ENCODE measurements around the gene MLLT1. TPM values are rescaled to one million over a fixed set of nuclear protein-coding genes. Genes with fewer than 3 reads are reported as not detected.

MLLT1 gene
- total and polyA plus RNA-seq, 12 donors: 21.4 to 48.3 (median 31.7) TPM

- intact Hi-C loops (cut with DNase I): no loop called here
- WGBS, 2 donors: 65 to 67% methylated on average over 8 to 9 of the region's 9 CpGs
- Histone ChIP-seq H3K27me3 (peaks cover 0 to 9% (median 0%) of the 10 kb centered on the region in 7 donors), H3K4me1 (no peaks in the 10 kb centered on the region), H3K4me3 (no peak overlapping the region), H3K27ac (no peak overlapping the region), H3K9me3 (peaks cover 0 to 16% (median 0%) of the 10 kb centered on the region in 11 donors), H3K36me3 (no peaks in the 10 kb centered on the region)
- TF ChIP-seq, protein P1, sequence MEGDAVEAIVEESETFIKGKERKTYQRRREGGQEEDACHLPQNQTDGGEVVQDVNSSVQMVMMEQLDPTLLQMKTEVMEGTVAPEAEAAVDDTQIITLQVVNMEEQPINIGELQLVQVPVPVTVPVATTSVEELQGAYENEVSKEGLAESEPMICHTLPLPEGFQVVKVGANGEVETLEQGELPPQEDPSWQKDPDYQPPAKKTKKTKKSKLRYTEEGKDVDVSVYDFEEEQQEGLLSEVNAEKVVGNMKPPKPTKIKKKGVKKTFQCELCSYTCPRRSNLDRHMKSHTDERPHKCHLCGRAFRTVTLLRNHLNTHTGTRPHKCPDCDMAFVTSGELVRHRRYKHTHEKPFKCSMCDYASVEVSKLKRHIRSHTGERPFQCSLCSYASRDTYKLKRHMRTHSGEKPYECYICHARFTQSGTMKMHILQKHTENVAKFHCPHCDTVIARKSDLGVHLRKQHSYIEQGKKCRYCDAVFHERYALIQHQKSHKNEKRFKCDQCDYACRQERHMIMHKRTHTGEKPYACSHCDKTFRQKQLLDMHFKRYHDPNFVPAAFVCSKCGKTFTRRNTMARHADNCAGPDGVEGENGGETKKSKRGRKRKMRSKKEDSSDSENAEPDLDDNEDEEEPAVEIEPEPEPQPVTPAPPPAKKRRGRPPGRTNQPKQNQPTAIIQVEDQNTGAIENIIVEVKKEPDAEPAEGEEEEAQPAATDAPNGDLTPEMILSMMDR (IDR thresholded peaks at IDR 0.05): no peak
- no peak for DNase-seq
- no peak for ATAC-seq
Measured at GRCh38 chr19:6312018-6312417, 32.2 kb upstream of the MLLT1 start.

GRCh38 chr19:6298413-6298812 lies 18.6 kb upstream of the MLLT1 start:
- TF ChIP-seq, protein P1 (IDR thresholded peaks at IDR 0.05): no peak
- no peak overlapping the region for H3K4me3 ChIP-seq
- no peak overlapping the region for H3K27ac ChIP-seq
- intact Hi-C loops (cut with DNase I): loop anchor here in 9 of 10 donors (2.0 to 10.0 kb wide), 6 partner anchors 80 to 254 kb away; no protein-coding TSS in a partner anchor
- H3K4me1 ChIP-seq: no peaks in the 10 kb centered on the region
- H3K36me3 ChIP-seq: no peaks in the 10 kb centered on the region
- WGBS, 2 donors: 91% methylated on average over 5 of the region's 5 CpGs
- peaks cover 0 to 23% (median 7%) of the 10 kb centered on the region in 11 donors for H3K9me3 ChIP-seq
- no peak for DNase-seq
- ATAC-seq: no peak
- H3K27me3 ChIP-seq: no peaks in the 10 kb centered on the region

- DNase-seq (no peak), ATAC-seq (no peak)
- H3K4me1 ChIP-seq: no peaks in the 10 kb centered on the region
- WGBS, 2 donors: 81 to 87% methylated on average over 6 of the region's 6 CpGs
- intact Hi-C loops (cut with DNase I): loop anchor here in 6 of 10 donors (2.0 to 10.0 kb wide), 5 partner anchors 78 to 252 kb away; no protein-coding TSS in a partner anchor
- no peaks in the 10 kb centered on the region for H3K27me3 ChIP-seq
- H3K4me3 ChIP-seq: no peak overlapping the region
- H3K36me3 ChIP-seq: no peaks in the 10 kb centered on the region
- H3K9me3 ChIP-seq: peaks cover 0 to 35% (median 19%) of the 10 kb centered on the region in 11 donors
- TF ChIP-seq, protein P1 (IDR thresholded peaks at IDR 0.05): no peak
- no peak overlapping the region for H3K27ac ChIP-seq
Measured at GRCh38 chr19:6297202-6297601, 17.4 kb upstream of the MLLT1 start.

- Histone ChIP-seq H3K4me3 (no peak overlapping the region), H3K4me1 (no peaks in the 10 kb centered on the region), H3K36me3 (no peaks in the 10 kb centered on the region), H3K9me3 (peaks cover 0 to 76% (median 55%) of the 10 kb centered on the region in 11 donors), H3K27ac (no peak overlapping the region), H3K27me3 (no peaks in the 10 kb centered on the region)
- intact Hi-C loops (cut with DNase I): loop anchor here in 1 of 10 donors (5.0 to 10.0 kb wide), 3 partner anchors 125 to 247 kb away; no protein-coding TSS in a partner anchor
- 54 to 73% methylated on average over 4 of the region's 4 CpGs for WGBS, 2 donors
- TF ChIP-seq, protein P1 (IDR thresholded peaks at IDR 0.05): no peak
- no peak for ATAC-seq
- DNase-seq: no peak
Measured at GRCh38 chr19:6292006-6292405, 12.2 kb upstream of the MLLT1 start.
